H9 (cell line): ENCODE data around the gene MBNL1. TPM values are rescaled to one million over a fixed set of nuclear protein-coding genes. Genes with fewer than 3 reads are reported as not detected.

Source experiments
- DNase-seq: peaks from one replicate; pipeline ENCODE4 v3.0.0-alpha.2; 2017
- H2AFZ ChIP-seq: one replicate; pipeline ENCODE4 v1.6.1; 2013; ENCODE audit warnings: mild to moderate bottlenecking, low read length, control low read depth, moderate library complexity
- H2AK5ac ChIP-seq: 2 replicates; pipeline ENCODE4 v1.6.1; 2013; ENCODE audit warnings: low read length, control low read depth, mixed read lengths; ENCODE audit not compliant: insufficient read length
- H2BK120ac ChIP-seq: one replicate; pipeline ENCODE4 v1.6.1; 2013; ENCODE audit warnings: low read depth, mild to moderate bottlenecking, low read length, control low read depth, inconsistent platforms; ENCODE audit not compliant: poor library complexity, severe bottlenecking
- H2BK12ac ChIP-seq: 2 replicates; pipeline ENCODE4 v1.6.1; 2013; ENCODE audit warnings: low read length, control low read depth, mixed read lengths, low read depth; ENCODE audit not compliant: insufficient read length
- H2BK15ac ChIP-seq: 2 replicates; pipeline ENCODE4 v1.6.1; 2013; ENCODE audit warnings: low read depth, low read length, control low read depth
- H2BK20ac ChIP-seq: one replicate; pipeline ENCODE4 v1.6.1; 2013; ENCODE audit warnings: low read depth, mild to moderate bottlenecking, low read length, control low read depth, inconsistent platforms; ENCODE audit not compliant: poor library complexity, severe bottlenecking
- H2BK5ac ChIP-seq: 2 replicates; pipeline ENCODE4 v1.6.1; 2013; ENCODE audit warnings: low read length, control low read depth, mixed read lengths; ENCODE audit not compliant: insufficient read length
- H3K14ac ChIP-seq: 2 replicates; pipeline ENCODE4 v1.6.1; 2013; ENCODE audit warnings: low read length, control low read depth; ENCODE audit not compliant: insufficient read depth
- H3K18ac ChIP-seq: 2 replicates; pipeline ENCODE4 v1.6.1; 2013; ENCODE audit warnings: low read depth, mild to moderate bottlenecking, mixed read lengths, low read length, control low read depth; ENCODE audit not compliant: insufficient read length
- H3K23ac ChIP-seq: 2 replicates; pipeline ENCODE4 v1.6.1; 2013; ENCODE audit warnings: low read length, control low read depth, mixed read lengths, low read depth; ENCODE audit not compliant: insufficient read length
- H3K23me2 ChIP-seq: 2 replicates; pipeline ENCODE4 v1.6.1; 2013; ENCODE audit warnings: low read depth, mild to moderate bottlenecking, mixed read lengths, low read length, control low read depth; ENCODE audit not compliant: insufficient read length, poor library complexity, severe bottlenecking
- H3K27ac ChIP-seq: 2 replicates; pipeline ENCODE4 v1.5.1; 2013; ENCODE audit warnings: low read length, control low read depth, mixed read lengths, low read depth; ENCODE audit not compliant: insufficient read length
- H3K27me3 ChIP-seq: 2 replicates; pipeline ENCODE4 v1.6.1; 2013; ENCODE audit warnings: low read length, control low read depth, inconsistent platforms; ENCODE audit not compliant: insufficient read depth
- H3K4ac ChIP-seq: 2 replicates; pipeline ENCODE4 v1.6.1; 2013; ENCODE audit warnings: low read depth, mild to moderate bottlenecking, control low read depth, inconsistent platforms, low read length, moderate library complexity
- H3K4me1 ChIP-seq: 2 replicates; pipeline ENCODE4 v1.6.1; 2013; ENCODE audit warnings: low read length, control low read depth, inconsistent platforms; ENCODE audit not compliant: insufficient read depth
- H3K4me2 ChIP-seq: 2 replicates; pipeline ENCODE4 v1.6.1; 2013; ENCODE audit warnings: low read length, control low read depth, mixed read lengths; ENCODE audit not compliant: insufficient read length, insufficient read depth
- H3K56ac ChIP-seq: 2 replicates; pipeline ENCODE4 v1.6.1; 2013; ENCODE audit warnings: low read depth, mild to moderate bottlenecking, mixed read lengths, low read length, control low read depth; ENCODE audit not compliant: insufficient read length
- H3K79me1 ChIP-seq: 2 replicates; pipeline ENCODE4 v1.6.1; 2013; ENCODE audit warnings: low read depth, mild to moderate bottlenecking, moderate library complexity, low read length, control low read depth, inconsistent platforms; ENCODE audit not compliant: insufficient read depth, poor library complexity, severe bottlenecking
- H3K79me2 ChIP-seq: 2 replicates; pipeline ENCODE4 v1.6.1; 2013; ENCODE audit warnings: low read length, control low read depth, inconsistent platforms; ENCODE audit not compliant: insufficient read depth
- H3K9ac ChIP-seq: 2 replicates; pipeline ENCODE4 v1.6.1; 2013; ENCODE audit warnings: low read length, control low read depth, mixed read lengths; ENCODE audit not compliant: insufficient read length; ENCODE audit errors: extremely low read depth
- H3K9me3 ChIP-seq: one replicate; pipeline ENCODE4 v1.6.1; 2013; ENCODE audit warnings: low read depth, low read length, inconsistent platforms; ENCODE audit not compliant: control insufficient read depth
- H3T11ph ChIP-seq: one replicate; pipeline ENCODE4 v1.6.1; 2013; ENCODE audit warnings: mild to moderate bottlenecking, low read length, control low read depth, inconsistent platforms
- H4K20me1 ChIP-seq: one replicate; pipeline ENCODE4 v1.6.1; 2013; ENCODE audit not compliant: control insufficient read depth, insufficient read length, insufficient read depth
- H4K5ac ChIP-seq: 2 replicates; pipeline ENCODE4 v1.6.1; 2013; ENCODE audit warnings: low read depth, mild to moderate bottlenecking, mixed read lengths, low read length, control low read depth; ENCODE audit not compliant: insufficient read length
- H4K8ac ChIP-seq: replicated peaks from 2 replicates; pipeline ENCODE4 v1.6.1; 2013; ENCODE audit warnings: low read length, control low read depth, mixed read lengths, low read depth; ENCODE audit not compliant: insufficient read length
- H4K91ac ChIP-seq: 2 replicates; pipeline ENCODE4 v1.6.1; 2013; ENCODE audit warnings: low read depth, mild to moderate bottlenecking, moderate library complexity, mixed read lengths, low read length, control low read depth; ENCODE audit not compliant: insufficient read length
- H3K27ac Mint-ChIP-seq, 3 experiments: 2 replicates in 2 of 3; 3 replicates in 1 of 3; pipeline ENCODE4 v1.8.0; 2020 to 2021; ENCODE audit warnings: mixed read lengths in 3 of 3, mild to moderate bottlenecking in 1 of 3, moderate library complexity in 1 of 3
- H3K27me3 Mint-ChIP-seq: 2 replicates; pipeline ENCODE4 v1.8.0; 2021; ENCODE audit warnings: low read depth, mild to moderate bottlenecking, moderate library complexity, mixed read lengths
- H3K36me3 Mint-ChIP-seq, 3 experiments: 2 replicates in 2 of 3; 3 replicates in 1 of 3; pipeline ENCODE4 v1.8.0; 2020 to 2021; ENCODE audit warnings: low read depth in 3 of 3, mixed read lengths in 3 of 3; ENCODE audit not compliant: insufficient read depth in 1 of 3
- H3K4me1 Mint-ChIP-seq, 2 experiments: 2 replicates each; pipeline ENCODE4 v1.8.0; 2020; ENCODE audit warnings: mixed read lengths in 2 of 2
- H3K4me3 Mint-ChIP-seq, 2 experiments: 2 replicates in 1 of 2; 3 replicates in 1 of 2; pipeline ENCODE4 v1.8.0; 2020 to 2021; ENCODE audit warnings: mild to moderate bottlenecking in 2 of 2, mixed read lengths in 2 of 2, moderate library complexity in 1 of 2
- H3K9me3 Mint-ChIP-seq, 2 experiments: 2 replicates in 1 of 2; 3 replicates in 1 of 2; pipeline ENCODE4 v1.8.0; 2020; ENCODE audit warnings: mild to moderate bottlenecking in 2 of 2, mixed read lengths in 2 of 2, moderate library complexity in 1 of 2
- WGBS: extraction: QIAGEN DNeasy Blood & Tissue Kit; methylation state at CpG from one replicate; pipeline ENCODE4 v1.1.7; 2013; ENCODE audit warnings: missing lambda C conversion rate, low lambda C conversion rate, mixed read lengths; ENCODE audit not compliant: insufficient read length; ENCODE audit errors: extremely low coverage; 5-methylcytosine and 5-hydroxymethylcytosine counted together
- total RNA-seq: library from RNA; stranded (reverse); gene quantifications from 2 replicates; pipeline ENCODE4 v1.2.1, GENCODE V29; 2021
- TF ChIP-seq, protein P1 (sequence below): fragments of 200-600 bp; sonication (generic); conservative IDR thresholded peaks from 3 replicates; pipeline ENCODE4 v1.8.0; 2021; ENCODE audit warnings: antibody characterized with exemption, mild to moderate bottlenecking

Gene MBNL1
- total RNA-seq, 1 experiment from 2014 or later: 14.9 TPM

DNA sequence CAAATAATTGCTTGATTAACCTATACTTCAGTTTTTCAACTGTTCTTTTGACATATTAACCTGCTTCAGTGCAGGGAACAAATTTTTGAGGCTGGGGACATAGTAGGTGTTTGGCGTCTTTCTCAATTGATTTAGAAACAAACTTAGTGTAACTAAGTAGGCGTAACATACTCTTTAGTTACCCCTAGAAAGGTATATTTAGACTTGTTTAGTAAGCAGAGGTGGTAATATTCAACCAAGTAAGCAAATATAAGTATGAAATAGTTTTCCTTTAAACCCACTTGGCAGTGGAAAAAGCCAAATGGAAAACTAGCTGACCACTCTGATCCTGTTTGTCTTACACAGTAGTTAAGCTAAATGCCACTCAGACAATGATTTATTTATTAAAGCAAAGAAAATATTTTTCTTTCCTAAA, 113.2 kb downstream of the MBNL1 start:
- TF ChIP-seq, protein P1, sequence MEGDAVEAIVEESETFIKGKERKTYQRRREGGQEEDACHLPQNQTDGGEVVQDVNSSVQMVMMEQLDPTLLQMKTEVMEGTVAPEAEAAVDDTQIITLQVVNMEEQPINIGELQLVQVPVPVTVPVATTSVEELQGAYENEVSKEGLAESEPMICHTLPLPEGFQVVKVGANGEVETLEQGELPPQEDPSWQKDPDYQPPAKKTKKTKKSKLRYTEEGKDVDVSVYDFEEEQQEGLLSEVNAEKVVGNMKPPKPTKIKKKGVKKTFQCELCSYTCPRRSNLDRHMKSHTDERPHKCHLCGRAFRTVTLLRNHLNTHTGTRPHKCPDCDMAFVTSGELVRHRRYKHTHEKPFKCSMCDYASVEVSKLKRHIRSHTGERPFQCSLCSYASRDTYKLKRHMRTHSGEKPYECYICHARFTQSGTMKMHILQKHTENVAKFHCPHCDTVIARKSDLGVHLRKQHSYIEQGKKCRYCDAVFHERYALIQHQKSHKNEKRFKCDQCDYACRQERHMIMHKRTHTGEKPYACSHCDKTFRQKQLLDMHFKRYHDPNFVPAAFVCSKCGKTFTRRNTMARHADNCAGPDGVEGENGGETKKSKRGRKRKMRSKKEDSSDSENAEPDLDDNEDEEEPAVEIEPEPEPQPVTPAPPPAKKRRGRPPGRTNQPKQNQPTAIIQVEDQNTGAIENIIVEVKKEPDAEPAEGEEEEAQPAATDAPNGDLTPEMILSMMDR: no peak
- H3K27ac Mint-ChIP-seq: no peak overlapping the region
- H4K20me1 ChIP-seq: no peaks in the 10 kb centered on the region
- no peaks in the 10 kb centered on the region for H3K4me1 ChIP-seq
- no peak overlapping the region for H3K27ac ChIP-seq
- no peak overlapping the region for H2BK12ac ChIP-seq
- peaks cover 0 to 3% (median 0%) of the 10 kb centered on the region in 3 experiments; a peak in 1 of 7 replicates for H3K36me3 Mint-ChIP-seq
- no peak overlapping the region for H4K8ac ChIP-seq
- H3K23ac ChIP-seq: no peak overlapping the region
- H2BK20ac ChIP-seq: no peak overlapping the region
- H3K27me3 ChIP-seq: no peaks in the 10 kb centered on the region
- no peak overlapping the region for H2BK15ac ChIP-seq
- DNase-seq: no peak
- no peak overlapping the region for H2BK5ac ChIP-seq
- H3K56ac ChIP-seq: no peak overlapping the region
- H3K9me3 ChIP-seq: no peaks in the 10 kb centered on the region
- no peaks in the 10 kb centered on the region for H3K9me3 Mint-ChIP-seq
- H3K14ac ChIP-seq: no peak overlapping the region
- H3T11ph ChIP-seq: no peak overlapping the region
- H3K4ac ChIP-seq: no peak overlapping the region
- no peaks in the 10 kb centered on the region for H3K23me2 ChIP-seq
- no peak overlapping the region for H3K4me2 ChIP-seq
- no CpG with 5 or more reads among the region's 2 CpGs for WGBS
- H2BK120ac ChIP-seq: no peak overlapping the region
- no peak overlapping the region for H3K9ac ChIP-seq
- H3K27me3 Mint-ChIP-seq: no peaks in the 10 kb centered on the region
- H2AFZ ChIP-seq: no peak overlapping the region
- H3K4me3 Mint-ChIP-seq: no peak overlapping the region
- no peak overlapping the region for H4K91ac ChIP-seq
- peaks cover 28 to 34% of the 10 kb centered on the region in 2 experiments for H3K4me1 Mint-ChIP-seq
- H4K5ac ChIP-seq: no peak overlapping the region
- H2AK5ac ChIP-seq: no peak overlapping the region
- H3K79me1 ChIP-seq: no peaks in the 10 kb centered on the region
- H3K18ac ChIP-seq: no peak overlapping the region
- H3K79me2 ChIP-seq: no peaks in the 10 kb centered on the region
